Measurements from ENCODE around the gene SERPINA3.

SERPINA3 gene

GRCh38 chr14:94656043-94656442 is 43.9 kb downstream of the SERPINA3 start:
- FAIRE-seq (no peak), DNase-seq (ENCODE audit: insufficient read length, low spot score) (no peak)
- no peak for TF ChIP-seq SPI1 (IDR thresholded peaks at IDR 0.05; ENCODE audit: low read depth, low read length)
- no peak for TF ChIP-seq POLR2AphosphoS5 (IDR thresholded peaks at IDR 0.05; ENCODE audit: low read depth, low read length)
- no peak for TF ChIP-seq TAF1 (IDR thresholded peaks at IDR 0.05; ENCODE audit: low read depth, low read length)
- no peak for TF ChIP-seq POLR2A (IDR thresholded peaks at IDR 0.05; ENCODE audit: low read depth, low read length)
- TF ChIP-seq PAX5 (IDR thresholded peaks at IDR 0.05; ENCODE audit: insufficient read depth, low read length, severe bottlenecking): no peak
- no peak for TF ChIP-seq POU2F2 (IDR thresholded peaks at IDR 0.05; ENCODE audit: low read depth, low read length)

DNA sequence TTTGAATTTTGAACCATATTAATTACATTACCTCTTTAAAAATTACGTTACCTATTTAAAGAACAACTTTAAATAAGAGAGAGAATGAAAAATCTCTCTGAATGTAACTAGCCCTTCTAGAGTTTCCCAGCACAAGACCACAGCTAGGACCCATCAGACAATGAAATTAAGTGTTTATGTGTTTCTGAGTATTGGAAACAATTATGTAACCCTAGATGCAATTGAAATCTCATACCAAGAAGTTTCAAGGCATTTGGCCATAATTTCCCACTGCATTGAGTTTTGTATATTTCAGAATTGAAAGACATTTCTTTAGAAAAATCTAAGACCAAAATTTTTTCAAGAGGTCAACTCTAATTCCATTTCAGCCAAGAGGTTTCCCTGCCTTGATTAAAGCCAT is 47.1 kb downstream of the SERPINA3 start:
- DNase-seq (ENCODE audit: insufficient read length, low spot score) (no peak), FAIRE-seq (no peak)
- TF ChIP-seq PAX5 (IDR thresholded peaks at IDR 0.05; ENCODE audit: insufficient read depth, low read length, severe bottlenecking) (no peak), POLR2AphosphoS5 (IDR thresholded peaks at IDR 0.05; ENCODE audit: low read depth, low read length) (no peak), POLR2A (IDR thresholded peaks at IDR 0.05; ENCODE audit: low read depth, low read length) (no peak), SPI1 (IDR thresholded peaks at IDR 0.05; ENCODE audit: low read depth, low read length) (no peak), POU2F2 (IDR thresholded peaks at IDR 0.05; ENCODE audit: low read depth, low read length) (no peak), TAF1 (IDR thresholded peaks at IDR 0.05; ENCODE audit: low read depth, low read length) (no peak)

- DNase-seq (ENCODE audit: insufficient read length, low spot score): no peak
- TF ChIP-seq SPI1 (IDR thresholded peaks at IDR 0.05; ENCODE audit: low read depth, low read length) (no peak), PAX5 (IDR thresholded peaks at IDR 0.05; ENCODE audit: insufficient read depth, low read length, severe bottlenecking) (no peak), POU2F2 (IDR thresholded peaks at IDR 0.05; ENCODE audit: low read depth, low read length) (no peak)
- no peak for FAIRE-seq
Observed at GRCh38 chr14:94659901-94660300, 47.7 kb downstream of the SERPINA3 start.

DNA sequence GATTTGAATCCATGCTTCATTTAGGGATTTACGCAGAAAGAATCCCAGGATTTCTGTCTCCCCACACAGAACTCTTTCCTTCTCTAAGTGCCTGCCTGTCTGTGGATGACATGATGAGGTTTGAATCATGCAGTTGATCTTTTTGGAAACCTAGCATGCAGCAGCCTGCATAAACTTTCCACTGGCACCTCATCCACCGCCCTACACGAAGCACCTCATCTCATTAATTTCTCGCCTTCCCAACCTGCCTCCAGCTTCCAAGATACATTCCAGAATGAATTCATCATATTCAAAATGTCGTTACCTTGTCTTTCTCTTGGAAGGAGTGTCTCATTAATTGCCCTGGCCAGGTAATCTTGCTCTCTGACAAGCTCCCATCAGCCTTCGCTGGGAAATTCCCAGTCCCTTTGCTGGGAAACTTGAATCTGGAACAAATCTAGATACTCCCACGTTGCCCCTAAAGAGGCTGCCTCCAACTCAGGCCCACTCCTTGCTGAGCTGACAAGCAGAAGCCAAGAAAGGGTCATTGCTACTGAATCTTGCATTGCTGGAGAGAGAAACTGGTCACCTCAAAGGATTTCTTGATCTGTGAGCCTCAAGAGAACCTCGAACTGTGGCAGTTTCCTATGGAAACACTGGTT is 48.2 kb downstream of the SERPINA3 start:
- no peak for TF ChIP-seq SPI1 (IDR thresholded peaks at IDR 0.05; ENCODE audit: low read depth, low read length)
- TF ChIP-seq POLR2A (IDR thresholded peaks at IDR 0.05; ENCODE audit: low read depth, low read length): no peak
- TF ChIP-seq PAX5 (IDR thresholded peaks at IDR 0.05; ENCODE audit: insufficient read depth, low read length, severe bottlenecking): no peak
- TF ChIP-seq TAF1 (IDR thresholded peaks at IDR 0.05; ENCODE audit: low read depth, low read length): no peak
- DNase-seq (ENCODE audit: insufficient read length, low spot score) (no peak), FAIRE-seq (no peak)

DNA sequence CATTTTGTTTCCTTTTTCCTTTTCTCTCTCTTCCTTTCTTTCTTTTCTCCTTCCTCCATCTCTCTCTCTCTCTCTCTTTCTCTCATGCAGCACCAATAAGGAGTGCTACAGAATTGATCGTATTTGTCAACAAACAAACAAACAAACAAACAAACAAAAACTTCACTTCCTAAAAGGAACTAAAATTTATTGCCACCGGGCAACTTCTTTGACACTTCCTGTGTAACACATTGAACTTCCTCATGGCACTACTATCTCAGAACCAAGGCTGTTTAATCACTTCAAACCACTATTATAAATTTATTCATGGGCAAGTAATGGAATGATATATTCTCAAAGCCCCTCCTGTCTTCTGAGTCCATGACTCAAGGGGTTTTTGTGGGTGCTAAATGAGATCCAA is 51.3 kb downstream of the SERPINA3 start:
- DNase-seq (ENCODE audit: insufficient read length, low spot score): no peak
- FAIRE-seq: no peak
- TF ChIP-seq PAX5 (IDR thresholded peaks at IDR 0.05; ENCODE audit: insufficient read depth, low read length, severe bottlenecking) (no peak), POLR2AphosphoS5 (IDR thresholded peaks at IDR 0.05; ENCODE audit: low read depth, low read length) (no peak), SPI1 (IDR thresholded peaks at IDR 0.05; ENCODE audit: low read depth, low read length) (no peak)

DNA sequence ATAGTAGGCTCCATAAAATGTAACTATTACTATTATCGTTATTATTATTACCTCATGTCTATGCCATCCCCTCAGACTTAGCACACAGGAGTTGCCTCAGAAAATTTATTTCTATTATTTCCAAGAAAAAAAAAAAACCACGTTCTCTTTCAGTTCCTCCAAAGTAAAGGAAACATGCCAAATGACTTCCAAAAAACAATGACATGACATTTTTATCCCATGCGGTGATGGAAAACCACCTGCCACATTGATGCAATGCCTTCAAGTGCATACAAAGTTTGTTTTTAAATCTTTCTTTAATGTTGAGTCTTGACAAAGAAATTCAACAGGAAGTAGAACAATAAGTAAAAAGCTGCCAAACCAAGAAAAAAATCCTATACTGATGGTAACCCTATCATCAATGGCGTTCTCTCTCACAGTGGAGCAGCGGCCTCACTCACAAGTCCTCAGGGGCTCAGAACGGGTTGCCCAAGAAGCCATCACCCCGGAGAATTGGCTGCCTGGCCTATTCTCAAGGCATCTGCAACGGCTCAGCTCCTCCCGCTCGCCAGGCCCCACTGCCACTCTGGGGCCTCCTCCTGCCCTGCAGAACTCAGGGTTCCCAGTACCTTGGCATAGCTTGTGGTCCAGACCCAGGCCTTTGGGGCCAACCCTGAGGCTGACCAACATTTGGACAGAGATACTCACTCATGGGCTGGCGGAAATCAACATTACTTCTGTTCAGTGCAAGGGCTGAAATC is 51.9 kb downstream of the SERPINA3 start:
- TF ChIP-seq POU2F2 (IDR thresholded peaks at IDR 0.05; ENCODE audit: low read depth, low read length): no peak
- no peak for TF ChIP-seq POLR2A (IDR thresholded peaks at IDR 0.05; ENCODE audit: low read depth, low read length)
- TF ChIP-seq POLR2AphosphoS5 (IDR thresholded peaks at IDR 0.05; ENCODE audit: low read depth, low read length): no peak
- TF ChIP-seq TAF1 (IDR thresholded peaks at IDR 0.05; ENCODE audit: low read depth, low read length): no peak
- TF ChIP-seq SPI1 (IDR thresholded peaks at IDR 0.05; ENCODE audit: low read depth, low read length): no peak
- TF ChIP-seq PAX5 (IDR thresholded peaks at IDR 0.05; ENCODE audit: insufficient read depth, low read length, severe bottlenecking): no peak
- FAIRE-seq (no peak), DNase-seq (ENCODE audit: insufficient read length, low spot score) (no peak)

DNA sequence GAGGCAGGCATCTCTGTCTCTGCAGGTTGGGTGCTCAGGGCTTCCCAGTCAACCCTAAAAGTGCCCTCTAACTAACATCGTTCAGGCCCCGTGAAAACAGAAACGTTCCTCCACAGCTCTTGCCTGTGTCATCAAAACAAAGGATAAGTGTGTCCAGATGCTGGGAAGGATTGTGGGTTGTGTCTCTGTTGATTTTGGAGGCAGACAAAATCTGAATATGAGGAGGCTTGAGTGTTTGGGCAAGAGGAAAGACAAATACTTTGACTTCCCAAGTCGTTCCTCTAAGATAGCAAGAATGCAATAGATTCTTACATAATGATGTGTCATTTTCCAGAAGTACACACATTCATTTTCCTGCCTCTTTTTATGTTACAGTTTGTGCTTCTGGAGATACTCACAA is 52.9 kb downstream of the SERPINA3 start:
- no peak for FAIRE-seq
- DNase-seq (ENCODE audit: insufficient read length, low spot score): no peak
- no peak for TF ChIP-seq POLR2AphosphoS5 (IDR thresholded peaks at IDR 0.05; ENCODE audit: low read depth, low read length)
- TF ChIP-seq POU2F2 (IDR thresholded peaks at IDR 0.05; ENCODE audit: low read depth, low read length): no peak
- TF ChIP-seq TAF1 (IDR thresholded peaks at IDR 0.05; ENCODE audit: low read depth, low read length): no peak
- no peak for TF ChIP-seq SPI1 (IDR thresholded peaks at IDR 0.05; ENCODE audit: low read depth, low read length)
- no peak for TF ChIP-seq POLR2A (IDR thresholded peaks at IDR 0.05; ENCODE audit: low read depth, low read length)
- no peak for TF ChIP-seq PAX5 (IDR thresholded peaks at IDR 0.05; ENCODE audit: insufficient read depth, low read length, severe bottlenecking)

GRCh38 chr14:94665544-94665943 is 53.4 kb downstream of the SERPINA3 start:
- no peak for DNase-seq (ENCODE audit: insufficient read length, low spot score)
- TF ChIP-seq SPI1 (IDR thresholded peaks at IDR 0.05; ENCODE audit: low read depth, low read length) (no peak), POU2F2 (IDR thresholded peaks at IDR 0.05; ENCODE audit: low read depth, low read length) (no peak)
- FAIRE-seq: no peak

- TF ChIP-seq POU2F2 (IDR thresholded peaks at IDR 0.05; ENCODE audit: low read depth, low read length) (no peak), TAF1 (IDR thresholded peaks at IDR 0.05; ENCODE audit: low read depth, low read length) (no peak), POLR2A (IDR thresholded peaks at IDR 0.05; ENCODE audit: low read depth, low read length) (no peak), POLR2AphosphoS5 (IDR thresholded peaks at IDR 0.05; ENCODE audit: low read depth, low read length) (no peak), PAX5 (IDR thresholded peaks at IDR 0.05; ENCODE audit: insufficient read depth, low read length, severe bottlenecking) (no peak), SPI1 (IDR thresholded peaks at IDR 0.05; ENCODE audit: low read depth, low read length) (no peak)
- no peak for FAIRE-seq
- DNase-seq (ENCODE audit: insufficient read length, low spot score): no peak
Observed at GRCh38 chr14:94670692-94671285, 58.6 kb downstream of the SERPINA3 start.
